Measurements from ENCODE around the gene STOML2.
"Not testable (repeated sequence)": the region's sequence is repeated elsewhere in the genome, so short reads cannot be mapped to it uniquely, and the experiment has no call there.

DNA sequence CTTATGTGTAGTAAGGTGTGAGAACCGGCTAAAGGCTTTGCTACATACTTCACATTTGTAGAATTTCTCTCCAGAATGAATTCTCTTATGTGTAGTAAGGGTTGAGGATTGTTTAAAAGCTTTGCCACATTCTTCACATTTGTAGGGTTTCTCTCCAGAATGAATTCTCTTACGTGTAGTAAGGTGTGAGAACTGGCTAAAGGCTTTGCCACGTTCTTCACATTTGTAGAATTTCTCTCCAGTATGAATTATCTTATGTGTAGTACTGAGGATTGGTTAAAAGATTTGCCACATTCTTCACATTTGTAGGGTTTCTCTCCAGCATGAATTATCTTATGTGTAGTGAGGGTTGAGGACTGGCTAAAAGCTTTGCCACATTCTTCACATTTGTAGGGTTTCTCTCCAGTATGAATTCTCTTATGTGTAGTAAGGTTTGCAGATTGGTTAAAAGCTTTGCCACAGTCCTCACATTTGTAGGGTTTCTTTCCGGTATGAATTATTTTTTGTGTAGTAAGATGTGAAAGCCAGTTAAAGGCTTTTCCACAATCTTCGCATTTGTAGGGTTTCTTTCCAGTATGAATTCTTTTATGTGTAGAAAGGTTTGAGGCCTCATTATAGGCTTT, 45.1 kb upstream of the STOML2 start:
- TF ChIP-seq, protein P1, sequence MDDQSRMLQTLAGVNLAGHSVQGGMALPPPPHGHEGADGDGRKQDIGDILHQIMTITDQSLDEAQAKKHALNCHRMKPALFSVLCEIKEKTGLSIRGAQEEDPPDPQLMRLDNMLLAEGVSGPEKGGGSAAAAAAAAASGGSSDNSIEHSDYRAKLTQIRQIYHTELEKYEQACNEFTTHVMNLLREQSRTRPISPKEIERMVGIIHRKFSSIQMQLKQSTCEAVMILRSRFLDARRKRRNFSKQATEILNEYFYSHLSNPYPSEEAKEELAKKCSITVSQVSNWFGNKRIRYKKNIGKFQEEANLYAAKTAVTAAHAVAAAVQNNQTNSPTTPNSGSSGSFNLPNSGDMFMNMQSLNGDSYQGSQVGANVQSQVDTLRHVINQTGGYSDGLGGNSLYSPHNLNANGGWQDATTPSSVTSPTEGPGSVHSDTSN (CRISPR knock-in tag; IDR thresholded peaks at IDR 0.05), result not testable (repeated sequence)
- TF ChIP-seq, protein P2, sequence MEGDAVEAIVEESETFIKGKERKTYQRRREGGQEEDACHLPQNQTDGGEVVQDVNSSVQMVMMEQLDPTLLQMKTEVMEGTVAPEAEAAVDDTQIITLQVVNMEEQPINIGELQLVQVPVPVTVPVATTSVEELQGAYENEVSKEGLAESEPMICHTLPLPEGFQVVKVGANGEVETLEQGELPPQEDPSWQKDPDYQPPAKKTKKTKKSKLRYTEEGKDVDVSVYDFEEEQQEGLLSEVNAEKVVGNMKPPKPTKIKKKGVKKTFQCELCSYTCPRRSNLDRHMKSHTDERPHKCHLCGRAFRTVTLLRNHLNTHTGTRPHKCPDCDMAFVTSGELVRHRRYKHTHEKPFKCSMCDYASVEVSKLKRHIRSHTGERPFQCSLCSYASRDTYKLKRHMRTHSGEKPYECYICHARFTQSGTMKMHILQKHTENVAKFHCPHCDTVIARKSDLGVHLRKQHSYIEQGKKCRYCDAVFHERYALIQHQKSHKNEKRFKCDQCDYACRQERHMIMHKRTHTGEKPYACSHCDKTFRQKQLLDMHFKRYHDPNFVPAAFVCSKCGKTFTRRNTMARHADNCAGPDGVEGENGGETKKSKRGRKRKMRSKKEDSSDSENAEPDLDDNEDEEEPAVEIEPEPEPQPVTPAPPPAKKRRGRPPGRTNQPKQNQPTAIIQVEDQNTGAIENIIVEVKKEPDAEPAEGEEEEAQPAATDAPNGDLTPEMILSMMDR (tag by site-specific recombination; IDR thresholded peaks at IDR 0.05), result not testable (repeated sequence)
- not testable (repeated sequence) for TF ChIP-seq ZNF664 (tag by site-specific recombination; IDR thresholded peaks at IDR 0.05); ZNF274 (tag by site-specific recombination; IDR thresholded peaks at IDR 0.05; ENCODE audit: borderline replicate concordance); ZNF169 (tag by site-specific recombination; IDR thresholded peaks at IDR 0.05); YY1 (tag by site-specific recombination; IDR thresholded peaks at IDR 0.05); ZIC2 (tag by site-specific recombination; IDR thresholded peaks at IDR 0.05); ZNF514 (tag by site-specific recombination; IDR thresholded peaks at IDR 0.05); BCL11A (tag by site-specific recombination; IDR thresholded peaks at IDR 0.05; ENCODE audit: low read depth); ZNF311 (tag by site-specific recombination; IDR thresholded peaks at IDR 0.05; ENCODE audit: borderline replicate concordance)
- 0 out of 2 replicates have a peak, but pooled peaks have one; percentile 45 for TF ChIP-seq ZNF274 (IDR thresholded peaks at IDR 0.05; ENCODE audit: low read length)
- TF ChIP-seq, protein P3, sequence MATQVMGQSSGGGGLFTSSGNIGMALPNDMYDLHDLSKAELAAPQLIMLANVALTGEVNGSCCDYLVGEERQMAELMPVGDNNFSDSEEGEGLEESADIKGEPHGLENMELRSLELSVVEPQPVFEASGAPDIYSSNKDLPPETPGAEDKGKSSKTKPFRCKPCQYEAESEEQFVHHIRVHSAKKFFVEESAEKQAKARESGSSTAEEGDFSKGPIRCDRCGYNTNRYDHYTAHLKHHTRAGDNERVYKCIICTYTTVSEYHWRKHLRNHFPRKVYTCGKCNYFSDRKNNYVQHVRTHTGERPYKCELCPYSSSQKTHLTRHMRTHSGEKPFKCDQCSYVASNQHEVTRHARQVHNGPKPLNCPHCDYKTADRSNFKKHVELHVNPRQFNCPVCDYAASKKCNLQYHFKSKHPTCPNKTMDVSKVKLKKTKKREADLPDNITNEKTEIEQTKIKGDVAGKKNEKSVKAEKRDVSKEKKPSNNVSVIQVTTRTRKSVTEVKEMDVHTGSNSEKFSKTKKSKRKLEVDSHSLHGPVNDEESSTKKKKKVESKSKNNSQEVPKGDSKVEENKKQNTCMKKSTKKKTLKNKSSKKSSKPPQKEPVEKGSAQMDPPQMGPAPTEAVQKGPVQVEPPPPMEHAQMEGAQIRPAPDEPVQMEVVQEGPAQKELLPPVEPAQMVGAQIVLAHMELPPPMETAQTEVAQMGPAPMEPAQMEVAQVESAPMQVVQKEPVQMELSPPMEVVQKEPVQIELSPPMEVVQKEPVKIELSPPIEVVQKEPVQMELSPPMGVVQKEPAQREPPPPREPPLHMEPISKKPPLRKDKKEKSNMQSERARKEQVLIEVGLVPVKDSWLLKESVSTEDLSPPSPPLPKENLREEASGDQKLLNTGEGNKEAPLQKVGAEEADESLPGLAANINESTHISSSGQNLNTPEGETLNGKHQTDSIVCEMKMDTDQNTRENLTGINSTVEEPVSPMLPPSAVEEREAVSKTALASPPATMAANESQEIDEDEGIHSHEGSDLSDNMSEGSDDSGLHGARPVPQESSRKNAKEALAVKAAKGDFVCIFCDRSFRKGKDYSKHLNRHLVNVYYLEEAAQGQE (tag by site-specific recombination; IDR thresholded peaks at IDR 0.05), result not testable (repeated sequence)
- TF ChIP-seq, protein P4, sequence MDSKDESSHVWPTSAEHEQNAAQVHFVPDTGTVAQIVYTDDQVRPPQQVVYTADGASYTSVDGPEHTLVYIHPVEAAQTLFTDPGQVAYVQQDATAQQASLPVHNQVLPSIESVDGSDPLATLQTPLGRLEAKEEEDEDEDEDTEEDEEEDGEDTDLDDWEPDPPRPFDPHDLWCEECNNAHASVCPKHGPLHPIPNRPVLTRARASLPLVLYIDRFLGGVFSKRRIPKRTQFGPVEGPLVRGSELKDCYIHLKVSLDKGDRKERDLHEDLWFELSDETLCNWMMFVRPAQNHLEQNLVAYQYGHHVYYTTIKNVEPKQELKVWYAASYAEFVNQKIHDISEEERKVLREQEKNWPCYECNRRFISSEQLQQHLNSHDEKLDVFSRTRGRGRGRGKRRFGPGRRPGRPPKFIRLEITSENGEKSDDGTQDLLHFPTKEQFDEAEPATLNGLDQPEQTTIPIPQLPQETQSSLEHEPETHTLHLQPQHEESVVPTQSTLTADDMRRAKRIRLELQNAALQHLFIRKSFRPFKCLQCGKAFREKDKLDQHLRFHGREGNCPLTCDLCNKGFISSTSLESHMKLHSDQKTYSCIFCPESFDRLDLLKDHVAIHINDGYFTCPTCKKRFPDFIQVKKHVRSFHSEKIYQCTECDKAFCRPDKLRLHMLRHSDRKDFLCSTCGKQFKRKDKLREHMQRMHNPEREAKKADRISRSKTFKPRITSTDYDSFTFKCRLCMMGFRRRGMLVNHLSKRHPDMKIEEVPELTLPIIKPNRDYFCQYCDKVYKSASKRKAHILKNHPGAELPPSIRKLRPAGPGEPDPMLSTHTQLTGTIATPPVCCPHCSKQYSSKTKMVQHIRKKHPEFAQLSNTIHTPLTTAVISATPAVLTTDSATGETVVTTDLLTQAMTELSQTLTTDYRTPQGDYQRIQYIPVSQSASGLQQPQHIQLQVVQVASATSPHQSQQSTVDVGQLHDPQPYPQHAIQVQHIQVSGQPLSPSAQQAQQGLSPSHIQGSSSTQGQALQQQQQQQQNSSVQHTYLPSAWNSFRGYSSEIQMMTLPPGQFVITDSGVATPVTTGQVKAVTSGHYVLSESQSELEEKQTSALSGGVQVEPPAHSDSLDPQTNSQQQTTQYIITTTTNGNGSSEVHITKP (tag by site-specific recombination; IDR thresholded peaks at IDR 0.05), result not testable (repeated sequence)
